H9 (cell line): ENCODE measurements around the gene MAML3. TPM values are rescaled to one million over a fixed set of nuclear protein-coding genes. Genes with fewer than 3 reads are reported as not detected.

Experiments
- DNase-seq: peaks from one replicate; pipeline ENCODE4 v3.0.0-alpha.2; 2017
- H2AFZ ChIP-seq: one replicate; pipeline ENCODE4 v1.6.1; 2013; ENCODE audit warnings: mild to moderate bottlenecking, low read length, control low read depth, moderate library complexity
- H2AK5ac ChIP-seq: 2 replicates; pipeline ENCODE4 v1.6.1; 2013; ENCODE audit warnings: low read length, control low read depth, mixed read lengths; ENCODE audit not compliant: insufficient read length
- H2BK120ac ChIP-seq: one replicate; pipeline ENCODE4 v1.6.1; 2013; ENCODE audit warnings: low read depth, mild to moderate bottlenecking, low read length, control low read depth, inconsistent platforms; ENCODE audit not compliant: poor library complexity, severe bottlenecking
- H2BK12ac ChIP-seq: 2 replicates; pipeline ENCODE4 v1.6.1; 2013; ENCODE audit warnings: low read length, control low read depth, mixed read lengths, low read depth; ENCODE audit not compliant: insufficient read length
- H2BK15ac ChIP-seq: 2 replicates; pipeline ENCODE4 v1.6.1; 2013; ENCODE audit warnings: low read depth, low read length, control low read depth
- H2BK20ac ChIP-seq: one replicate; pipeline ENCODE4 v1.6.1; 2013; ENCODE audit warnings: low read depth, mild to moderate bottlenecking, low read length, control low read depth, inconsistent platforms; ENCODE audit not compliant: poor library complexity, severe bottlenecking
- H2BK5ac ChIP-seq: 2 replicates; pipeline ENCODE4 v1.6.1; 2013; ENCODE audit warnings: low read length, control low read depth, mixed read lengths; ENCODE audit not compliant: insufficient read length
- H3K14ac ChIP-seq: 2 replicates; pipeline ENCODE4 v1.6.1; 2013; ENCODE audit warnings: low read length, control low read depth; ENCODE audit not compliant: insufficient read depth
- H3K18ac ChIP-seq: 2 replicates; pipeline ENCODE4 v1.6.1; 2013; ENCODE audit warnings: low read depth, mild to moderate bottlenecking, mixed read lengths, low read length, control low read depth; ENCODE audit not compliant: insufficient read length
- H3K23ac ChIP-seq: 2 replicates; pipeline ENCODE4 v1.6.1; 2013; ENCODE audit warnings: low read length, control low read depth, mixed read lengths, low read depth; ENCODE audit not compliant: insufficient read length
- H3K23me2 ChIP-seq: 2 replicates; pipeline ENCODE4 v1.6.1; 2013; ENCODE audit warnings: low read depth, mild to moderate bottlenecking, mixed read lengths, low read length, control low read depth; ENCODE audit not compliant: insufficient read length, poor library complexity, severe bottlenecking
- H3K27ac ChIP-seq: 2 replicates; pipeline ENCODE4 v1.5.1; 2013; ENCODE audit warnings: low read length, control low read depth, mixed read lengths, low read depth; ENCODE audit not compliant: insufficient read length
- H3K27me3 ChIP-seq: 2 replicates; pipeline ENCODE4 v1.6.1; 2013; ENCODE audit warnings: low read length, control low read depth, inconsistent platforms; ENCODE audit not compliant: insufficient read depth
- H3K4ac ChIP-seq: 2 replicates; pipeline ENCODE4 v1.6.1; 2013; ENCODE audit warnings: low read depth, mild to moderate bottlenecking, control low read depth, inconsistent platforms, low read length, moderate library complexity
- H3K4me1 ChIP-seq: 2 replicates; pipeline ENCODE4 v1.6.1; 2013; ENCODE audit warnings: low read length, control low read depth, inconsistent platforms; ENCODE audit not compliant: insufficient read depth
- H3K4me2 ChIP-seq: 2 replicates; pipeline ENCODE4 v1.6.1; 2013; ENCODE audit warnings: low read length, control low read depth, mixed read lengths; ENCODE audit not compliant: insufficient read length, insufficient read depth
- H3K56ac ChIP-seq: 2 replicates; pipeline ENCODE4 v1.6.1; 2013; ENCODE audit warnings: low read depth, mild to moderate bottlenecking, mixed read lengths, low read length, control low read depth; ENCODE audit not compliant: insufficient read length
- H3K79me1 ChIP-seq: 2 replicates; pipeline ENCODE4 v1.6.1; 2013; ENCODE audit warnings: low read depth, mild to moderate bottlenecking, moderate library complexity, low read length, control low read depth, inconsistent platforms; ENCODE audit not compliant: insufficient read depth, poor library complexity, severe bottlenecking
- H3K79me2 ChIP-seq: 2 replicates; pipeline ENCODE4 v1.6.1; 2013; ENCODE audit warnings: low read length, control low read depth, inconsistent platforms; ENCODE audit not compliant: insufficient read depth
- H3K9ac ChIP-seq: 2 replicates; pipeline ENCODE4 v1.6.1; 2013; ENCODE audit warnings: low read length, control low read depth, mixed read lengths; ENCODE audit not compliant: insufficient read length; ENCODE audit errors: extremely low read depth
- H3K9me3 ChIP-seq: one replicate; pipeline ENCODE4 v1.6.1; 2013; ENCODE audit warnings: low read depth, low read length, inconsistent platforms; ENCODE audit not compliant: control insufficient read depth
- H3T11ph ChIP-seq: one replicate; pipeline ENCODE4 v1.6.1; 2013; ENCODE audit warnings: mild to moderate bottlenecking, low read length, control low read depth, inconsistent platforms
- H4K20me1 ChIP-seq: one replicate; pipeline ENCODE4 v1.6.1; 2013; ENCODE audit not compliant: control insufficient read depth, insufficient read length, insufficient read depth
- H4K5ac ChIP-seq: 2 replicates; pipeline ENCODE4 v1.6.1; 2013; ENCODE audit warnings: low read depth, mild to moderate bottlenecking, mixed read lengths, low read length, control low read depth; ENCODE audit not compliant: insufficient read length
- H4K8ac ChIP-seq: replicated peaks from 2 replicates; pipeline ENCODE4 v1.6.1; 2013; ENCODE audit warnings: low read length, control low read depth, mixed read lengths, low read depth; ENCODE audit not compliant: insufficient read length
- H4K91ac ChIP-seq: 2 replicates; pipeline ENCODE4 v1.6.1; 2013; ENCODE audit warnings: low read depth, mild to moderate bottlenecking, moderate library complexity, mixed read lengths, low read length, control low read depth; ENCODE audit not compliant: insufficient read length
- H3K27ac Mint-ChIP-seq, 3 experiments: 2 replicates in 2 of 3; 3 replicates in 1 of 3; pipeline ENCODE4 v1.8.0; 2020 to 2021; ENCODE audit warnings: mixed read lengths in 3 of 3, mild to moderate bottlenecking in 1 of 3, moderate library complexity in 1 of 3
- H3K27me3 Mint-ChIP-seq: 2 replicates; pipeline ENCODE4 v1.8.0; 2021; ENCODE audit warnings: low read depth, mild to moderate bottlenecking, moderate library complexity, mixed read lengths
- H3K36me3 Mint-ChIP-seq, 3 experiments: 2 replicates in 2 of 3; 3 replicates in 1 of 3; pipeline ENCODE4 v1.8.0; 2020 to 2021; ENCODE audit warnings: low read depth in 3 of 3, mixed read lengths in 3 of 3; ENCODE audit not compliant: insufficient read depth in 1 of 3
- H3K4me1 Mint-ChIP-seq, 2 experiments: 2 replicates each; pipeline ENCODE4 v1.8.0; 2020; ENCODE audit warnings: mixed read lengths in 2 of 2
- H3K4me3 Mint-ChIP-seq, 2 experiments: 2 replicates in 1 of 2; 3 replicates in 1 of 2; pipeline ENCODE4 v1.8.0; 2020 to 2021; ENCODE audit warnings: mild to moderate bottlenecking in 2 of 2, mixed read lengths in 2 of 2, moderate library complexity in 1 of 2
- H3K9me3 Mint-ChIP-seq, 2 experiments: 2 replicates in 1 of 2; 3 replicates in 1 of 2; pipeline ENCODE4 v1.8.0; 2020; ENCODE audit warnings: mild to moderate bottlenecking in 2 of 2, mixed read lengths in 2 of 2, moderate library complexity in 1 of 2
- WGBS: extraction: QIAGEN DNeasy Blood & Tissue Kit; methylation state at CpG from one replicate; pipeline ENCODE4 v1.1.7; 2013; ENCODE audit warnings: missing lambda C conversion rate, low lambda C conversion rate, mixed read lengths; ENCODE audit not compliant: insufficient read length; ENCODE audit errors: extremely low coverage; 5-methylcytosine and 5-hydroxymethylcytosine counted together
- total RNA-seq: library from RNA; stranded (reverse); gene quantifications from 2 replicates; pipeline ENCODE4 v1.2.1, GENCODE V29; 2021
- TF ChIP-seq, protein P1 (sequence below): fragments of 200-600 bp; sonication (generic); conservative IDR thresholded peaks from 3 replicates; pipeline ENCODE4 v1.8.0; 2021; ENCODE audit warnings: antibody characterized with exemption, mild to moderate bottlenecking

Gene MAML3
- total RNA-seq, 1 experiment from 2014 or later = 3.9 TPM

- H2AFZ ChIP-seq = no peak overlapping the region
- H3K9me3 ChIP-seq = no peaks in the 10 kb centered on the region
- H3K18ac ChIP-seq = no peak overlapping the region
- H2BK20ac ChIP-seq = no peak overlapping the region
- H3K23ac ChIP-seq = no peak overlapping the region
- no peak overlapping the region for H3K56ac ChIP-seq
- TF ChIP-seq, protein P1, sequence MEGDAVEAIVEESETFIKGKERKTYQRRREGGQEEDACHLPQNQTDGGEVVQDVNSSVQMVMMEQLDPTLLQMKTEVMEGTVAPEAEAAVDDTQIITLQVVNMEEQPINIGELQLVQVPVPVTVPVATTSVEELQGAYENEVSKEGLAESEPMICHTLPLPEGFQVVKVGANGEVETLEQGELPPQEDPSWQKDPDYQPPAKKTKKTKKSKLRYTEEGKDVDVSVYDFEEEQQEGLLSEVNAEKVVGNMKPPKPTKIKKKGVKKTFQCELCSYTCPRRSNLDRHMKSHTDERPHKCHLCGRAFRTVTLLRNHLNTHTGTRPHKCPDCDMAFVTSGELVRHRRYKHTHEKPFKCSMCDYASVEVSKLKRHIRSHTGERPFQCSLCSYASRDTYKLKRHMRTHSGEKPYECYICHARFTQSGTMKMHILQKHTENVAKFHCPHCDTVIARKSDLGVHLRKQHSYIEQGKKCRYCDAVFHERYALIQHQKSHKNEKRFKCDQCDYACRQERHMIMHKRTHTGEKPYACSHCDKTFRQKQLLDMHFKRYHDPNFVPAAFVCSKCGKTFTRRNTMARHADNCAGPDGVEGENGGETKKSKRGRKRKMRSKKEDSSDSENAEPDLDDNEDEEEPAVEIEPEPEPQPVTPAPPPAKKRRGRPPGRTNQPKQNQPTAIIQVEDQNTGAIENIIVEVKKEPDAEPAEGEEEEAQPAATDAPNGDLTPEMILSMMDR = no peak
- no peak overlapping the region for H2BK12ac ChIP-seq
- peaks cover 9 to 20% (median 13%) of the 10 kb centered on the region in 3 experiments for H3K36me3 Mint-ChIP-seq
- no peak for DNase-seq
- H2AK5ac ChIP-seq = no peak overlapping the region
- H3K4me1 ChIP-seq = no peaks in the 10 kb centered on the region
- H3K4me2 ChIP-seq = no peak overlapping the region
- no peaks in the 10 kb centered on the region for H3K23me2 ChIP-seq
- no peak overlapping the region for H3K14ac ChIP-seq
- H3K4ac ChIP-seq = no peak overlapping the region
- H3K27me3 Mint-ChIP-seq = peaks cover 2% of the 10 kb centered on the region; the same call in 1 of the 2 replicates
- H3K4me1 Mint-ChIP-seq = peaks cover 0 to 6% of the 10 kb centered on the region in 2 experiments; a peak in 3 of 4 replicates
- no peaks in the 10 kb centered on the region for H3K79me2 ChIP-seq
- no peak overlapping the region for H3K27ac ChIP-seq
- no peak overlapping the region for H3K27ac Mint-ChIP-seq
- H2BK5ac ChIP-seq = no peak overlapping the region
- H4K91ac ChIP-seq = no peak overlapping the region
- no CpG with 5 or more reads among the region's 3 CpGs for WGBS
- H3K79me1 ChIP-seq = no peaks in the 10 kb centered on the region
- no peaks in the 10 kb centered on the region for H4K20me1 ChIP-seq
- no peak overlapping the region for H3K4me3 Mint-ChIP-seq
- H3K9me3 Mint-ChIP-seq = peaks cover 5 to 14% of the 10 kb centered on the region in 2 experiments; a peak in 4 of 5 replicates
- no peak overlapping the region for H2BK120ac ChIP-seq
- H4K5ac ChIP-seq = no peak overlapping the region
- no peak overlapping the region for H3K9ac ChIP-seq
- H3T11ph ChIP-seq = no peak overlapping the region
- H2BK15ac ChIP-seq = no peak overlapping the region
- no peaks in the 10 kb centered on the region for H3K27me3 ChIP-seq
- H4K8ac ChIP-seq = no peak overlapping the region
These were observed 467.0 kb downstream of the MAML3 start for GRCh38 chr4:139686988-139687387.
